HL-60/S4 (cell line): Measurements from ENCODE around the gene SNUPN.
"Not testable (repeated sequence)": the region's sequence is repeated elsewhere in the genome, so short reads cannot be mapped to it uniquely, and the experiment has no call there.

Experiments
- in situ Hi-C: fragments of 300-500 bp; cut with MboI; formaldehyde crosslinking; loops from 2 replicates; pipeline ENCODE4 v1.14.3; 2022; ENCODE audit warnings: low sequenced_read_pairs

The SNUPN gene

GRCh38 chr15:75590239-75590638 lies 35.3 kb downstream of the SNUPN start:
- in situ Hi-C loops, result no loop called here

- in situ Hi-C loops, result no loop called here
Observed at GRCh38 chr15:75589071-75589470, 36.5 kb downstream of the SNUPN start.

GRCh38 chr15:75586422-75586821 lies 39.1 kb downstream of the SNUPN start:
- in situ Hi-C loops, result not testable (repeated sequence)

- in situ Hi-C loops, result no loop called here
Observed at GRCh38 chr15:75584121-75584520, 41.4 kb downstream of the SNUPN start.

- in situ Hi-C loops, result no loop called here
Observed at GRCh38 chr15:75583701-75584100, 41.8 kb downstream of the SNUPN start.

- in situ Hi-C loops, result not testable (repeated sequence)
Observed at GRCh38 chr15:75582943-75583342, 42.6 kb downstream of the SNUPN start.

GRCh38 chr15:75578948-75579920 lies 46.3 kb downstream of the SNUPN start, which contains the start of gene PTPN9:
PTPN9 (minus strand) TSS chr15:75579315; CDS start chr15:75578776, 539 bp downstream.
- in situ Hi-C loops, result no loop called here

- in situ Hi-C loops, result no loop called here
Observed at GRCh38 chr15:75578173-75578947, 47.2 kb downstream of the SNUPN start.

GRCh38 chr15:75577401-75578172 lies 47.9 kb downstream of the SNUPN start:
- in situ Hi-C loops, result no loop called here

GRCh38 chr15:75573648-75574384 lies 51.7 kb downstream of the SNUPN start:
- in situ Hi-C loops, result no loop called here

- in situ Hi-C loops, result no loop called here
Observed at GRCh38 chr15:75570126-75570845, 55.2 kb downstream of the SNUPN start.

GRCh38 chr15:75565062-75565970 lies 60.2 kb downstream of the SNUPN start:
- in situ Hi-C loops, result no loop called here

- in situ Hi-C loops, result no loop called here
Observed at GRCh38 chr15:75561888-75562287, 63.6 kb downstream of the SNUPN start.

GRCh38 chr15:75559360-75559759 lies 66.2 kb downstream of the SNUPN start:
- in situ Hi-C loops, result not testable (repeated sequence)

GRCh38 chr15:75558955-75559354 lies 66.6 kb downstream of the SNUPN start:
- in situ Hi-C loops, result not testable (repeated sequence)

- in situ Hi-C loops, result no loop called here
Observed at GRCh38 chr15:75554717-75555116, 70.8 kb downstream of the SNUPN start.

- in situ Hi-C loops, result no loop called here
Observed at GRCh38 chr15:75553659-75554058, 71.9 kb downstream of the SNUPN start.

GRCh38 chr15:75551091-75551490 lies 74.4 kb downstream of the SNUPN start:
- in situ Hi-C loops, result no loop called here
